ENCODE data around the gene CD300LF.

DNA sequence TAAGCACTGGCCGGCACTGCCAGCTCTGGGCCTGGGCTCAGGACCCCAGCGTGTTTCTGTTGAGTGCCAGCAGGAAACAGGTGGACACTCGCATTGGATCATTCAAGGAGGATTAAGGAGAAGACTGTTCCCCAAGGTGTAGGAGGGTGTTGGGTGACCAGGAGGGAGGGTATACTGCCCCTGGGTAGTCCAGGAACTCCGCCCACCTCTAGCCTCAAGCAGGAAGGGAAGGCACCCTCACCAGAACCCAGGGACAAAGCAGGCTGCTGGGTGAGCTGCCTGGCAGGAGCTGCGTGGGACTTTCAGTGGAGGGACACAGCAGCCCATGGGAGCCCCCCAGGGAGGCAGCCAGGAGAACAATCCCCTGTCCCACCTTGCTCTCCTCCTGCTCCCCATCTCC, 16.6 kb upstream of the CD300LF start:
- TF ChIP-seq, protein P1, sequence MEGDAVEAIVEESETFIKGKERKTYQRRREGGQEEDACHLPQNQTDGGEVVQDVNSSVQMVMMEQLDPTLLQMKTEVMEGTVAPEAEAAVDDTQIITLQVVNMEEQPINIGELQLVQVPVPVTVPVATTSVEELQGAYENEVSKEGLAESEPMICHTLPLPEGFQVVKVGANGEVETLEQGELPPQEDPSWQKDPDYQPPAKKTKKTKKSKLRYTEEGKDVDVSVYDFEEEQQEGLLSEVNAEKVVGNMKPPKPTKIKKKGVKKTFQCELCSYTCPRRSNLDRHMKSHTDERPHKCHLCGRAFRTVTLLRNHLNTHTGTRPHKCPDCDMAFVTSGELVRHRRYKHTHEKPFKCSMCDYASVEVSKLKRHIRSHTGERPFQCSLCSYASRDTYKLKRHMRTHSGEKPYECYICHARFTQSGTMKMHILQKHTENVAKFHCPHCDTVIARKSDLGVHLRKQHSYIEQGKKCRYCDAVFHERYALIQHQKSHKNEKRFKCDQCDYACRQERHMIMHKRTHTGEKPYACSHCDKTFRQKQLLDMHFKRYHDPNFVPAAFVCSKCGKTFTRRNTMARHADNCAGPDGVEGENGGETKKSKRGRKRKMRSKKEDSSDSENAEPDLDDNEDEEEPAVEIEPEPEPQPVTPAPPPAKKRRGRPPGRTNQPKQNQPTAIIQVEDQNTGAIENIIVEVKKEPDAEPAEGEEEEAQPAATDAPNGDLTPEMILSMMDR (IDR thresholded peaks at IDR 0.05; ENCODE audit: poor library complexity) = no peak
- no peak for TF ChIP-seq EZH2phosphoT487 (IDR thresholded peaks at IDR 0.05; ENCODE audit: low read depth, severe bottlenecking, unreplicated experiment)

Measured in hepatocyte (in vitro differentiated cells).